HG03521 (cell line): Measurements from ENCODE around the gene CASK.

Experiments
- ATAC-seq: cut with Tn5 transposase; IDR thresholded peaks from one replicate; pipeline ENCODE4 v1.9.1; 2021; ENCODE audit warnings: mild to moderate bottlenecking, moderate library complexity; ENCODE audit not compliant: unreplicated experiment

The CASK gene

GRCh38 chrX:41475591-41476241 is 447.6 kb downstream of the CASK start:
- ATAC-seq, result no peak

GRCh38 chrX:41475191-41475590 is 448.2 kb downstream of the CASK start:
- ATAC-seq, result no peak

GRCh38 chrX:41474726-41475100 is 448.6 kb downstream of the CASK start:
- ATAC-seq, result no peak

- no peak for ATAC-seq
Measured at GRCh38 chrX:41473936-41474725, 449.2 kb downstream of the CASK start.

GRCh38 chrX:41472231-41472815 is 451.0 kb downstream of the CASK start:
- no peak for ATAC-seq

GRCh38 chrX:41471786-41472185 is 451.6 kb downstream of the CASK start:
- ATAC-seq, result no peak

GRCh38 chrX:41470706-41471105 is 452.6 kb downstream of the CASK start:
- no peak for ATAC-seq

- ATAC-seq, result no peak
Measured at GRCh38 chrX:41468647-41469323, 454.6 kb downstream of the CASK start.
